Measurements from ENCODE around the gene ACAP3. TPM values are rescaled to one million over a fixed set of nuclear protein-coding genes. Genes with fewer than 3 reads are reported as not detected.

The ACAP3 gene
- total RNA-seq, 1 donor from 2014 or later, result 50.6 TPM

GRCh38 chr1:1300352-1300739, 7.4 kb downstream of the ACAP3 start:
- no peak for ATAC-seq
- H3K4me1 ChIP-seq, result peaks cover 16% of the 10 kb centered on the region
- H3K27ac ChIP-seq, result no peak overlapping the region
- intact Hi-C loops (cut with DNase I), result no loop called here
- no peak overlapping the region for H3K4me3 ChIP-seq
- no peaks in the 10 kb centered on the region for H3K9me3 ChIP-seq
- no peak for DNase-seq
- H3K27me3 ChIP-seq (ENCODE audit: low read depth), result no peaks in the 10 kb centered on the region
- peaks cover 15% of the 10 kb centered on the region for H3K36me3 ChIP-seq
- TF ChIP-seq CTCF (IDR thresholded peaks at IDR 0.05), result no peak

- H3K9me3 ChIP-seq, result no peaks in the 10 kb centered on the region
- no peaks in the 10 kb centered on the region for H3K27me3 ChIP-seq (ENCODE audit: low read depth)
- ATAC-seq, result no peak
- intact Hi-C loops (cut with DNase I), result no loop called here
- DNase-seq, result no peak
- peaks cover 20% of the 10 kb centered on the region for H3K36me3 ChIP-seq
- no peak overlapping the region for H3K4me3 ChIP-seq
- H3K27ac ChIP-seq, result no peak overlapping the region
- TF ChIP-seq CTCF (IDR thresholded peaks at IDR 0.05), result no peak
- peaks cover 11% of the 10 kb centered on the region for H3K4me1 ChIP-seq
Measured at GRCh38 chr1:1299686-1300351, 7.9 kb downstream of the ACAP3 start.

GRCh38 chr1:1298861-1299685, 8.7 kb downstream of the ACAP3 start:
- no peak overlapping the region for H3K27ac ChIP-seq
- intact Hi-C loops (cut with DNase I), result no loop called here
- no peaks in the 10 kb centered on the region for H3K27me3 ChIP-seq (ENCODE audit: low read depth)
- H3K36me3 ChIP-seq, result peaks cover 21% of the 10 kb centered on the region
- DNase-seq (no peak), ATAC-seq (no peak)
- H3K9me3 ChIP-seq, result no peaks in the 10 kb centered on the region
- H3K4me1 ChIP-seq, result peaks cover 3% of the 10 kb centered on the region
- H3K4me3 ChIP-seq, result no peak overlapping the region
- TF ChIP-seq CTCF (IDR thresholded peaks at IDR 0.05), result no peak

GRCh38 chr1:1297802-1298424, 9.8 kb downstream of the ACAP3 start:
- TF ChIP-seq CTCF (IDR thresholded peaks at IDR 0.05), result no peak
- intact Hi-C loops (cut with DNase I), result no loop called here
- Histone ChIP-seq H3K4me1 (no peaks in the 10 kb centered on the region), H3K27me3 (ENCODE audit: low read depth) (no peaks in the 10 kb centered on the region), H3K9me3 (no peaks in the 10 kb centered on the region), H3K27ac (no peak overlapping the region), H3K36me3 (peaks cover 21% of the 10 kb centered on the region), H3K4me3 (no peak overlapping the region)
- no peak for DNase-seq
- ATAC-seq, result no peak

GRCh38 chr1:1296070-1297061, 11.4 kb downstream of the ACAP3 start:
- no peaks in the 10 kb centered on the region for H3K9me3 ChIP-seq
- H3K4me1 ChIP-seq, result no peaks in the 10 kb centered on the region
- TF ChIP-seq CTCF (IDR thresholded peaks at IDR 0.05), result no peak
- DNase-seq (no peak), ATAC-seq (no peak)
- H3K27ac ChIP-seq, result no peak overlapping the region
- H3K27me3 ChIP-seq (ENCODE audit: low read depth), result no peaks in the 10 kb centered on the region
- no peak overlapping the region for H3K4me3 ChIP-seq
- intact Hi-C loops (cut with DNase I), result no loop called here
- H3K36me3 ChIP-seq, result peaks cover 21% of the 10 kb centered on the region

Data from lower lobe of right lung (tissue), 2 donors.